ENCODE data around the gene CATSPERB. TPM values are rescaled to one million over a fixed set of nuclear protein-coding genes. Genes with fewer than 3 reads are reported as not detected.

CATSPERB gene
- total RNA-seq, result not detected in 2 replicates
- not detected in 2 replicates for polyA plus RNA-seq

GRCh38 chr14:91731986-91732385 is at the start of gene CATSPERB:
CATSPERB (minus strand) TSS chr14:91732086; CDS start chr14:91729479, 2,607 bp downstream.
- no peak for TF ChIP-seq CTCF (IDR thresholded peaks at IDR 0.05; ENCODE audit: low read depth, low read length)
- H3K36me3 ChIP-seq, result no peaks in the 10 kb centered on the region
- no peak for DNase-seq (ENCODE audit: low read depth in 1 of 2, low spot score in 1 of 2)
- H3K27ac ChIP-seq, result no peak within 1 kb of the TSS
- H3K9me3 ChIP-seq (ENCODE audit: low read depth), result no peaks in the 10 kb centered on the region
- H3K4me3 ChIP-seq, result no peak within 1 kb of the TSS
- H3K4me1 ChIP-seq (ENCODE audit: low read depth), result no peaks in the 10 kb centered on the region
- H3K27me3 ChIP-seq, result no peaks in the 10 kb centered on the region

- no peak for TF ChIP-seq CTCF (IDR thresholded peaks at IDR 0.05; ENCODE audit: low read depth, low read length)
- H3K27ac ChIP-seq, result no peak overlapping the region
- no peaks in the 10 kb centered on the region for H3K4me1 ChIP-seq (ENCODE audit: low read depth)
- no peak overlapping the region for H3K4me3 ChIP-seq
- peak in 1 of 2 donors; percentile 4 for DNase-seq (ENCODE audit: low read depth in 1 of 2, low spot score in 1 of 2)
- H3K9me3 ChIP-seq (ENCODE audit: low read depth), result no peaks in the 10 kb centered on the region
- H3K36me3 ChIP-seq, result no peaks in the 10 kb centered on the region
- H3K27me3 ChIP-seq, result no peaks in the 10 kb centered on the region
Observed at GRCh38 chr14:91780452-91780851, 48.6 kb upstream of the CATSPERB start.

GRCh38 chr14:91778217-91778616 is 46.3 kb upstream of the CATSPERB start:
- no peaks in the 10 kb centered on the region for H3K4me1 ChIP-seq (ENCODE audit: low read depth)
- H3K36me3 ChIP-seq, result no peaks in the 10 kb centered on the region
- H3K27me3 ChIP-seq, result no peaks in the 10 kb centered on the region
- H3K9me3 ChIP-seq (ENCODE audit: low read depth), result no peaks in the 10 kb centered on the region
- H3K27ac ChIP-seq, result no peak overlapping the region
- TF ChIP-seq CTCF (IDR thresholded peaks at IDR 0.05; ENCODE audit: low read depth, low read length), result no peak
- DNase-seq (ENCODE audit: low read depth in 1 of 2, low spot score in 1 of 2), result no peak
- H3K4me3 ChIP-seq, result no peak overlapping the region

- Histone ChIP-seq H3K4me1 (ENCODE audit: low read depth) (no peaks in the 10 kb centered on the region), H3K36me3 (no peaks in the 10 kb centered on the region), H3K27me3 (no peaks in the 10 kb centered on the region), H3K4me3 (no peak overlapping the region), H3K9me3 (ENCODE audit: low read depth) (no peaks in the 10 kb centered on the region), H3K27ac (no peak overlapping the region)
- TF ChIP-seq CTCF (IDR thresholded peaks at IDR 0.05; ENCODE audit: low read depth, low read length), result no peak
- no peak for DNase-seq (ENCODE audit: low read depth in 1 of 2, low spot score in 1 of 2)
Observed at GRCh38 chr14:91774140-91775096, 42.5 kb upstream of the CATSPERB start.

GRCh38 chr14:91770185-91770584 is 38.3 kb upstream of the CATSPERB start:
- TF ChIP-seq CTCF (IDR thresholded peaks at IDR 0.05; ENCODE audit: low read depth, low read length), result no peak
- Histone ChIP-seq H3K9me3 (ENCODE audit: low read depth) (no peaks in the 10 kb centered on the region), H3K27me3 (no peaks in the 10 kb centered on the region), H3K27ac (no peak overlapping the region), H3K4me1 (ENCODE audit: low read depth) (no peaks in the 10 kb centered on the region), H3K4me3 (no peak overlapping the region), H3K36me3 (no peaks in the 10 kb centered on the region)
- no peak for DNase-seq (ENCODE audit: low read depth in 1 of 2, low spot score in 1 of 2)

All from cardiac muscle cell (in vitro differentiated cells and primary cell).